Adrenal gland (tissue), 12 donors: ENCODE data around the gene PRKG1. TPM values are rescaled to one million over a fixed set of nuclear protein-coding genes. Genes with fewer than 3 reads are reported as not detected.

Experiments
- DNase-seq, 7 donors: peaks; one replicate each; pipeline ENCODE4 v3.0.0-alpha.2; 2019 to 2020
- H3K27ac ChIP-seq, 5 donors: fragments of 200-600 bp; sonication (generic) in 4 of 5; 1 replicate in 3 of 5; 2 replicates in 2 of 5; pipeline versions ENCODE4 v1.5.1 to v1.8.0; 2016 to 2020; ENCODE audit warnings: mild to moderate bottlenecking in 1 of 5
- H3K27me3 ChIP-seq: fragments of 200-600 bp; 2 replicates; pipeline ENCODE4 v1.8.0; 2021
- H3K36me3 ChIP-seq, 2 donors: fragments of 200-600 bp; replicated peaks in 1 of 2; 1 replicate in 1 of 2; 2 replicates in 1 of 2; pipeline versions ENCODE4 v1.5.1 to v1.8.0; 2018 to 2022
- H3K4me1 ChIP-seq, 2 donors: fragments of 200-600 bp; replicated peaks in 1 of 2; 1 replicate in 1 of 2; 2 replicates in 1 of 2; pipeline versions ENCODE4 v1.5.1 to v1.8.0; 2018 to 2021
- H3K4me3 ChIP-seq, 4 donors: fragments of 200-600 bp; sonication (generic) in 3 of 4; one replicate each; pipeline ENCODE4 v1.5.1; 2016 to 2018
- H3K9me3 ChIP-seq, 3 donors: fragments of 200-600 bp; sonication (generic) in 1 of 3; replicated peaks in 1 of 3; 1 replicate in 2 of 3; 2 replicates in 1 of 3; pipeline versions ENCODE4 v1.5.1 to v1.8.0; 2016 to 2021
- CTCF ChIP-seq, 6 experiments: fragments of 450-650 bp in 4 of 6; fragments of 200-600 bp in 2 of 6; sonication (generic) in 1 of 6; IDR thresholded peaks; 1 replicate in 5 of 6; 2 replicates in 1 of 6; pipeline versions ENCODE4 v1.5.1 to v1.8.0; 2016 to 2021; ENCODE audit warnings: antibody characterized with exemption in 6 of 6, mild to moderate bottlenecking in 2 of 6, moderate library complexity in 1 of 6
- POLR2A ChIP-seq, 2 donors: fragments of 450-650 bp; IDR thresholded peaks; one replicate each; pipeline ENCODE4 v1.6.1; 2017; ENCODE audit warnings: antibody characterized with exemption in 2 of 2, mild to moderate bottlenecking in 2 of 2, moderate library complexity in 1 of 2
- WGBS, 4 donors: extraction: QIAGEN DNeasy Blood & Tissue Kit in 2 of 4; methylation state at CpG; one replicate each; pipeline versions ENCODE4 v1.1.5 to v1.1.7; 2013 to 2017; 5-methylcytosine and 5-hydroxymethylcytosine counted together
- intact Hi-C, 2 donors: fragments of 100-400 bp; cut with DNase I; formaldehyde crosslinking; loops; one replicate each; pipeline versions ENCODE4 v1.14.1 to v1.15.0; 2022 to 2023
- polyA plus RNA-seq, 3 donors: library from polyadenylated mRNA; stranded (reverse); fragments of 200-250 nt in 2 of 3; fragments of 350-450 nt in 1 of 3; fragmentation: Illumina TruSeq in 1 of 3; extraction: RNeasy Lipid Tissue Mini Kit (QIAGEN cat#74804) in 1 of 3; gene quantifications; one replicate each; pipeline ENCODE4 v1.2.3, GENCODE V29; 2013 to 2014
- total RNA-seq, 9 donors: library from RNA; depleted of rRNA in 4 of 9; stranded (reverse); fragments of >200 nt in 4 of 9; fragments of 120-200 nt in 1 of 9; fragmentation: NEBNext Ultra II Directional in 1 of 9; extraction: Animal tissue kit (Norgen Biotek cat#: 25700) in 1 of 9; gene quantifications; one replicate each; pipeline versions ENCODE4 v1.1.0 to v1.2.4, GENCODE V29; 2013 to 2023
- donor health status: healthy with polysubstance abuse.
- donor health status: Bipolar disorder and iron deficiency.
- donor health status: DM: yes; HTN: yes; CAD: no.
- donor health status: DM: no; HTN: no; CAD: no.
- donor health status: DM: no; HTN: no; CAD: no.
- donor health status: DM: yes; HTN: yes; CAD: no.

PRKG1 gene
- total and polyA plus RNA-seq, 12 donors, result 6.9 to 104 (median 29.7) TPM

- intact Hi-C loops, result no loop called here
These were observed 1240.7 kb downstream of the PRKG1 start for GRCh38 chr10:52314822-52315552.

GRCh38 chr10:52316001-52316400 lies 1241.7 kb downstream of the PRKG1 start:
- Histone ChIP-seq H3K36me3 (no peaks in the 10 kb centered on the region), H3K27ac (no peak overlapping the region), H3K27me3 (peaks cover 9% of the 10 kb centered on the region), H3K9me3 (no peaks in the 10 kb centered on the region), H3K4me1 (peaks cover 0 to 20% of the 10 kb centered on the region in 2 donors), H3K4me3 (no peak overlapping the region)
- WGBS, 4 donors, result 75 to 94% (median 81%) methylated on average over 1 of the region's 1 CpG
- TF ChIP-seq POLR2A (IDR thresholded peaks at IDR 0.05), result no peak
- TF ChIP-seq CTCF (IDR thresholded peaks at IDR 0.05), result no peak
- intact Hi-C loops, result no loop called here
- DNase-seq, result no peak

More at GRCh38 chr10:52314822-52315552, 1240.7 kb downstream of the PRKG1 start:
- H3K4me3 ChIP-seq, result peak overlapping the region in 1 of 4 donors; percentile 69
- WGBS, 4 donors, result 13 to 31% (median 17%) methylated on average over 15 to 36 of the region's 36 CpGs
- no peak overlapping the region for H3K27ac ChIP-seq
- peaks cover 11% of the 10 kb centered on the region for H3K27me3 ChIP-seq
- DNase-seq, result peak in 1 of 7 donors; percentile 7
- H3K36me3 ChIP-seq, result no peaks in the 10 kb centered on the region
- H3K9me3 ChIP-seq, result no peaks in the 10 kb centered on the region
- H3K4me1 ChIP-seq, result peaks cover 0 to 20% of the 10 kb centered on the region in 2 donors
- TF ChIP-seq CTCF (IDR thresholded peaks at IDR 0.05), result no peak
- no peak for TF ChIP-seq POLR2A (IDR thresholded peaks at IDR 0.05)

- TF ChIP-seq CTCF (IDR thresholded peaks at IDR 0.05) (no peak), POLR2A (IDR thresholded peaks at IDR 0.05) (no peak)
- no peaks in the 10 kb centered on the region for H3K9me3 ChIP-seq
- H3K4me1 ChIP-seq, result peaks cover 0 to 20% of the 10 kb centered on the region in 2 donors
- H3K4me3 ChIP-seq, result no peak overlapping the region
- H3K27ac ChIP-seq, result no peak overlapping the region
- H3K36me3 ChIP-seq, result no peaks in the 10 kb centered on the region
- DNase-seq, result no peak
- H3K27me3 ChIP-seq, result peaks cover 6% of the 10 kb centered on the region
- intact Hi-C loops, result no loop called here
- WGBS, 4 donors, result 88 to 99% (median 94%) methylated on average over 4 of the region's 4 CpGs
These were observed 1242.2 kb downstream of the PRKG1 start for GRCh38 chr10:52316500-52316899.

GRCh38 chr10:52318136-52318701 lies 1243.9 kb downstream of the PRKG1 start:
- Histone ChIP-seq H3K27ac (no peak overlapping the region), H3K9me3 (no peaks in the 10 kb centered on the region), H3K4me1 (peaks cover 0 to 16% of the 10 kb centered on the region in 2 donors), H3K27me3 (peaks cover under 1% of the 10 kb centered on the region), H3K4me3 (no peak overlapping the region), H3K36me3 (no peaks in the 10 kb centered on the region)
- WGBS, 4 donors, result 78 to 88% (median 83%) methylated on average over 5 of the region's 5 CpGs
- no peak for TF ChIP-seq POLR2A (IDR thresholded peaks at IDR 0.05)
- no peak for TF ChIP-seq CTCF (IDR thresholded peaks at IDR 0.05)
- no peak for DNase-seq
- intact Hi-C loops, result no loop called here
